ENCODE results near the gene TMEM132D. TPM values are rescaled to one million over a fixed set of nuclear protein-coding genes. Genes with fewer than 3 reads are reported as not detected.
"Not testable (repeated sequence)": the region's sequence is repeated elsewhere in the genome, so short reads cannot be mapped to it uniquely, and the experiment has no call there.

Gene TMEM132D
- total RNA-seq, 2 donors from 2014 or later = under 0.01 to 0.26 TPM

GRCh38 chr12:129196927-129197326, 706.9 kb downstream of the TMEM132D start:
- Histone ChIP-seq H3K9me3 (no peaks in the 10 kb centered on the region), H3K4me1 (no peaks in the 10 kb centered on the region), H3K27ac (no peak overlapping the region), H3K4me3 (no peak overlapping the region), H3K27me3 (no peaks in the 10 kb centered on the region), H3K36me3 (replicated peaks in 1 of 2; ENCODE audit: insufficient read depth in 1 of 2, low read depth in 2 of 2) (no peaks in the 10 kb centered on the region)
- intact Hi-C loops (cut with DNase I) = no loop called here
- ATAC-seq = no peak
- TF ChIP-seq POLR2A (IDR thresholded peaks at IDR 0.05) (no peak), CTCF (IDR thresholded peaks at IDR 0.05) (no peak)
- no peak for DNase-seq
- 73 to 77% methylated on average over 3 of the region's 3 CpGs for WGBS, 2 donors

GRCh38 chr12:129195081-129195480, 708.7 kb downstream of the TMEM132D start:
- no peak for DNase-seq
- no peak for ATAC-seq
- H3K4me3 ChIP-seq = no peak overlapping the region
- H3K27ac ChIP-seq = no peak overlapping the region
- intact Hi-C loops (cut with DNase I) = no loop called here
- TF ChIP-seq CTCF (IDR thresholded peaks at IDR 0.05) (no peak), POLR2A (IDR thresholded peaks at IDR 0.05) (no peak)
- no peaks in the 10 kb centered on the region for H3K36me3 ChIP-seq (replicated peaks in 1 of 2; ENCODE audit: insufficient read depth in 1 of 2, low read depth in 2 of 2)
- no peaks in the 10 kb centered on the region for H3K9me3 ChIP-seq
- H3K4me1 ChIP-seq = no peaks in the 10 kb centered on the region
- no peaks in the 10 kb centered on the region for H3K27me3 ChIP-seq
- WGBS, 2 donors = 78 to 87% methylated on average over 2 of the region's 2 CpGs

- no peak for TF ChIP-seq POLR2A (IDR thresholded peaks at IDR 0.05)
- peak; percentile 12 to 52 (median 45) for TF ChIP-seq CTCF (IDR thresholded peaks at IDR 0.05)
- 48 to 64% methylated on average over 4 of the region's 4 CpGs for WGBS, 2 donors
- Histone ChIP-seq H3K4me1 (no peaks in the 10 kb centered on the region), H3K27me3 (no peaks in the 10 kb centered on the region), H3K36me3 (replicated peaks in 1 of 2; ENCODE audit: insufficient read depth in 1 of 2, low read depth in 2 of 2) (no peaks in the 10 kb centered on the region), H3K4me3 (no peak overlapping the region), H3K9me3 (no peaks in the 10 kb centered on the region), H3K27ac (no peak overlapping the region)
- intact Hi-C loops (cut with DNase I) = no loop called here
- ATAC-seq (no peak), DNase-seq (peak in 2 of 4 donors; percentile 17 to 22)
Measured at GRCh38 chr12:129193263-129193871, 710.5 kb downstream of the TMEM132D start.

- Histone ChIP-seq H3K27ac (no peak overlapping the region), H3K4me1 (no peaks in the 10 kb centered on the region), H3K9me3 (peaks cover 0 to 4% (median 0%) of the 10 kb centered on the region in 3 donors), H3K36me3 (replicated peaks in 1 of 2; ENCODE audit: insufficient read depth in 1 of 2, low read depth in 2 of 2) (no peaks in the 10 kb centered on the region), H3K4me3 (no peak overlapping the region), H3K27me3 (no peaks in the 10 kb centered on the region)
- intact Hi-C loops (cut with DNase I) = no loop called here
- ATAC-seq (no peak), DNase-seq (no peak)
- WGBS, 2 donors = 32 to 79% methylated on average over 2 to 7 of the region's 7 CpGs
- TF ChIP-seq CTCF (IDR thresholded peaks at IDR 0.05) (no peak), POLR2A (IDR thresholded peaks at IDR 0.05) (no peak)
Measured at GRCh38 chr12:129190827-129191226, 713.0 kb downstream of the TMEM132D start.

GRCh38 chr12:129189879-129190278, 713.9 kb downstream of the TMEM132D start:
- WGBS, 2 donors = 70 to 71% methylated on average over 4 of the region's 4 CpGs

More at GRCh38 chr12:129189879-129190278, 713.9 kb downstream of the TMEM132D start:
- H3K4me3 ChIP-seq; H3K27ac ChIP-seq; DNase-seq; H3K27me3 ChIP-seq; intact Hi-C loops (cut with DNase I); ATAC-seq; H3K36me3 ChIP-seq (replicated peaks in 1 of 2; ENCODE audit: insufficient read depth in 1 of 2, low read depth in 2 of 2); H3K4me1 ChIP-seq; H3K9me3 ChIP-seq: not testable (repeated sequence)

Measured in body of pancreas (tissue), 4 donors.